ENCODE measurements around the gene DPEP2. TPM values are rescaled to one million over a fixed set of nuclear protein-coding genes. Genes with fewer than 3 reads are reported as not detected.

DPEP2 gene
- total RNA-seq, 4 donors from 2014 or later = 0.22 to 2.5 (median 2.1) TPM

DNA sequence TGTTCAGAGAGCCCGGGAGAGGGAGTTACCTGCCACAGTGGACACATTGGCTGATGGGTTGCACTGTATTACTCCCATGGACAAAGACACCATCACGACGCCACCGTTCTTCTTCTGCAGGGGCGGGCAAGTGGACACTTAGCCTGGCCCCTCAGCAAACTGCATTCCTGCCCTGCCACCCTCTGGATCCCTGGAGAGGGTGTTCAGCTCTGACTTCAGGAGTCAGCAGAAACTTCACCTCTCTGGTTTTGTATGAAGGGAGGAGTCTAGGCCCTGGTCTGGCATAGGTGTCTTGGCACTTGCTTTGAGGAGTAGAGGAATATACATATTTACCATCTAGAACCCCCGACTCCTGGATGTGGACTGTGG, 9.3 kb downstream of the DPEP2 start:
- no peak overlapping the region for H3K27ac ChIP-seq
- no peak for TF ChIP-seq POLR2A (IDR thresholded peaks at IDR 0.05)
- TF ChIP-seq, protein P1, sequence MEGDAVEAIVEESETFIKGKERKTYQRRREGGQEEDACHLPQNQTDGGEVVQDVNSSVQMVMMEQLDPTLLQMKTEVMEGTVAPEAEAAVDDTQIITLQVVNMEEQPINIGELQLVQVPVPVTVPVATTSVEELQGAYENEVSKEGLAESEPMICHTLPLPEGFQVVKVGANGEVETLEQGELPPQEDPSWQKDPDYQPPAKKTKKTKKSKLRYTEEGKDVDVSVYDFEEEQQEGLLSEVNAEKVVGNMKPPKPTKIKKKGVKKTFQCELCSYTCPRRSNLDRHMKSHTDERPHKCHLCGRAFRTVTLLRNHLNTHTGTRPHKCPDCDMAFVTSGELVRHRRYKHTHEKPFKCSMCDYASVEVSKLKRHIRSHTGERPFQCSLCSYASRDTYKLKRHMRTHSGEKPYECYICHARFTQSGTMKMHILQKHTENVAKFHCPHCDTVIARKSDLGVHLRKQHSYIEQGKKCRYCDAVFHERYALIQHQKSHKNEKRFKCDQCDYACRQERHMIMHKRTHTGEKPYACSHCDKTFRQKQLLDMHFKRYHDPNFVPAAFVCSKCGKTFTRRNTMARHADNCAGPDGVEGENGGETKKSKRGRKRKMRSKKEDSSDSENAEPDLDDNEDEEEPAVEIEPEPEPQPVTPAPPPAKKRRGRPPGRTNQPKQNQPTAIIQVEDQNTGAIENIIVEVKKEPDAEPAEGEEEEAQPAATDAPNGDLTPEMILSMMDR (IDR thresholded peaks at IDR 0.05) = no peak
- DNase-seq = no peak
- no peaks in the 10 kb centered on the region for H3K36me3 ChIP-seq
- H3K4me3 ChIP-seq (replicated peaks in 1 of 3) = no peak overlapping the region
- 83 to 91% methylated on average over 5 to 6 of the region's 6 CpGs for WGBS, 2 donors
- intact Hi-C loops (cut with DNase I) = loop anchor here (5.0 to 10.0 kb wide), 2 partner anchors 52 to 245 kb away; partner anchors contain the start of gene ESRP2
- H3K9me3 ChIP-seq = no peaks in the 10 kb centered on the region
- H3K27me3 ChIP-seq = no peaks in the 10 kb centered on the region
- peaks cover 10 to 12% of the 10 kb centered on the region in 2 donors for H3K4me1 ChIP-seq

DNA sequence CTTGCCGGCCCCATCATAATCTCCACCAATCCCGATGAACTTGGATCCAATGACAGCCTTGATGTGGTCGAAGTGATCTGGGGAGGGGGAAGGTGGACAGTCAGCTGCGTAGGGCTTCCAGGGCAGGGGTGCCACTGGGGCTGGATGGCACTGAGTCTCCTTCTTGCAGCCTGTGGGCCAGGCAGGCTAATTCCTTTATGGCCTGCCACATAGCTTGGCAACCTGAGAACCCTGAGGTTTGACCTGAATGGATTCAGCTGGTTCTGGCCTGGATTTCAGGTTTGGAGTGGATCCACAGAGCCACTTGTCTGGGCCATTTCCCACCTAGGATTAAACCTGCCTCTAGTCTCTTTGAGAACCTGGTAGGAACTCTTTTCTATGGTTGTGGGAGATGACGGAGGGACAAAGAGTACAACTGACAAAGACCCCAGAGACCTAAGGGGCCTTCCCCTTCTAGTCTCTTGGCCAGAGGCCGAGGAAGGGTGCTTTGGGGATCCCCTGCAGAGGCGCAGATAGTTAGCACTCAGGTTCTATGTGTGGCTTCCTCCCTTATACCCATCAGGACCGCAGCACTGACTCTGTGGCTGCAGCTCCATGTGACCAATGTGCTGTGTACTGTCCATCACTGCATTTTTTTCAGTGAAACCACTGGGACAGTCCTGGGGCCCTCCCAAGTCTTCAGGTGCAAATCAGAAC, 9.8 kb downstream of the DPEP2 start:
- no peak for DNase-seq
- no peaks in the 10 kb centered on the region for H3K27me3 ChIP-seq
- intact Hi-C loops (cut with DNase I) = loop anchor here (5.0 to 10.0 kb wide), 2 partner anchors 53 to 245 kb away; partner anchors contain the start of gene ESRP2
- no peak overlapping the region for H3K4me3 ChIP-seq (replicated peaks in 1 of 3)
- no peaks in the 10 kb centered on the region for H3K36me3 ChIP-seq
- WGBS, 2 donors = 80 to 84% methylated on average over 5 to 8 of the region's 8 CpGs
- H3K27ac ChIP-seq = no peak overlapping the region
- peaks cover 10 to 17% of the 10 kb centered on the region in 2 donors for H3K4me1 ChIP-seq
- no peaks in the 10 kb centered on the region for H3K9me3 ChIP-seq
- no peak for TF ChIP-seq POLR2A (IDR thresholded peaks at IDR 0.05)
- TF ChIP-seq, protein P1 (IDR thresholded peaks at IDR 0.05) = no peak

DNA sequence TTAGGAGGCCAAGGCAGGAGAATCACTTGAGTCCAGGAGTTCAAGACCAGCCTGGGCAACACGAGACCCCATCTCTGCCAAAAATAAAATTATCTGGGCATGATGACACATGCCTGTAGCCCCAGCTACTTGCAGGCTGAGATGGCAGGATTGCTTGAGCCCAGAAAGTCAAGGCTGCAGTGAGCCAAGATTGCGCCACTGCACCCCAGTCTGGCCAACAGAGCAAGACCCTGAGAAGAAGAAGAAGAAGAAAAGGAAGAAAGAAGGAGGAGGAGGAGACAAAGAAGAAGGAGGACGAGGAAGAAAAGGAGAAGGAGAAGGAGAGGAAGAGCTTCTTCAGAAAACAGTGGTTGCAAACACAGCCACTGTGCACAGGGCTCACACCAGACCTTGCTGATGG, 10.6 kb downstream of the DPEP2 start:
- no peaks in the 10 kb centered on the region for H3K36me3 ChIP-seq

DNA sequence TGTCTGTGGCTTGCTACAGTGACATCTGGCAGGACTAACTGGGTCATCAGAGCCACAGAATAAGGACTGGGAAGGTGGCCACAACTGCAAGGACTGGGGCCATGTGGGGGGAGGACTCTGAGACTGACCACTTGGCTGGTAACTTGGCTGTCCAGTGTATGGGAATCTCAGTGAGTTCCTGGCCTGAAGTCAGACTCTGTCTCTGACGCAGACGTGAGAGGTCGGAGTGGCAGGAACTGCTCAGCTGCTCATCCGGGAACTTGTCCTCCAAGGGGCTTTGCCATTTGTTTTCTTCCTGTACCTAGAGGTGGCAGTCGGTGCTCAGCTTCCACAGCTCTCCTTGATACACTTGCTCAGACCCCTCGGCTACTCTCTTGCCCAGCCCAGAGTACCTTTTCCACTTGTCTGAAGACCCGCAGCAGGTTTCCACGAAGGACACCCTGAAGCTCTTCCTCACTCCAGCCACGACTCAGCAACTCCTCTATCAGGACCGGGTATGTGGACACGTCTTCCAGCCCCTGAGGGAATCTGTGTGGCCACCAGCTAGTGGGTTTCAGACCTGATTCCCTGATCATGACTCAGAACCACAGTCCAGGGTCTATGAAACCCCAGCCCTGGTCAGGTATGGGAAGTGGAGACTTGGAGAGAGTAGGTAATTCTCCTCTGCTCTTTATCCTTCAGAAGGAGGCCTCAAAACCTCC, 11.7 kb downstream of the DPEP2 start:
- DNase-seq = no peak
- no peaks in the 10 kb centered on the region for H3K27me3 ChIP-seq
- no peaks in the 10 kb centered on the region for H3K9me3 ChIP-seq
- H3K27ac ChIP-seq = peak overlapping the region in 1 of 3 donors; percentile 61
- no peaks in the 10 kb centered on the region for H3K36me3 ChIP-seq
- no peak for TF ChIP-seq POLR2A (IDR thresholded peaks at IDR 0.05)
- TF ChIP-seq, protein P1 (IDR thresholded peaks at IDR 0.05) = no peak
- 52 to 74% methylated on average over 10 to 11 of the region's 11 CpGs for WGBS, 2 donors
- peaks cover 0 to 6% of the 10 kb centered on the region in 2 donors for H3K4me1 ChIP-seq
- H3K4me3 ChIP-seq (replicated peaks in 1 of 3) = no peak overlapping the region
- intact Hi-C loops (cut with DNase I) = no loop called here

More for the DNA sequence above, 10.6 kb downstream of the DPEP2 start:
- DNase-seq = no peak
- intact Hi-C loops (cut with DNase I) = no loop called here
- peaks cover 8 to 15% of the 10 kb centered on the region in 2 donors for H3K4me1 ChIP-seq
- no peaks in the 10 kb centered on the region for H3K9me3 ChIP-seq
- H3K27ac ChIP-seq = no peak overlapping the region
- 86 to 93% methylated on average over 3 of the region's 3 CpGs for WGBS, 2 donors
- no peak overlapping the region for H3K4me3 ChIP-seq (replicated peaks in 1 of 3)
- H3K27me3 ChIP-seq = no peaks in the 10 kb centered on the region
- TF ChIP-seq POLR2A (IDR thresholded peaks at IDR 0.05) = no peak
- TF ChIP-seq, protein P1 (IDR thresholded peaks at IDR 0.05) = no peak

DNA sequence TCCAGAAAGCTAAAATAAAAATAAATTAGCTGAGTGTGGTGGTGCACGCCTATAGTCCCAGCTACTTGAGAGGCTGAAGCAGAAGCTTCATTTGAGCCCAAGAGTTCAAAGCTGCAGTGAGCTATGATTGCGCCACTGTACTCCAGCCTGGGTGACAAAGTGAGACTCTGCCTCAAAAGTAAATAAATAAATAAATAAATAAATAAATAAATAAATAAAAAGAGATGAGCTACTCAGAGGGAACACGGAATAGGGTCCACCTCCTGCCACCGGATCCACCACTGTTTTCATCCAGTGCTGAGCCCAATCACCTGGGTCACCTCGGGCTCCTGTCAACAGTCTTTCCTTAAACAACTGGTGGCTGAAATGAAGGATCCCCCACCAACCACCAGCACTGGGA, 12.3 kb downstream of the DPEP2 start:
- H3K27ac ChIP-seq = no peak overlapping the region
- WGBS, 2 donors = 84 to 87% methylated on average over 5 of the region's 5 CpGs
- no peak overlapping the region for H3K4me3 ChIP-seq (replicated peaks in 1 of 3)
- H3K9me3 ChIP-seq = no peaks in the 10 kb centered on the region
- TF ChIP-seq, protein P1 (IDR thresholded peaks at IDR 0.05) = no peak
- no peak for TF ChIP-seq POLR2A (IDR thresholded peaks at IDR 0.05)
- no peaks in the 10 kb centered on the region for H3K36me3 ChIP-seq
- DNase-seq = no peak
- intact Hi-C loops (cut with DNase I) = no loop called here
- no peaks in the 10 kb centered on the region for H3K27me3 ChIP-seq
- H3K4me1 ChIP-seq = peaks cover 0 to 6% of the 10 kb centered on the region in 2 donors

Measured in thyroid gland (tissue), 4 donors.